H1 (cell line): ENCODE data around the gene AKR1B1. TPM values are rescaled to one million over a fixed set of nuclear protein-coding genes. Genes with fewer than 3 reads are reported as not detected.

Experiments used
- USF2 ChIP-seq: IDR thresholded peaks from 2 replicates; pipeline ENCODE4 v1.6.1; 2011; ENCODE audit warnings: low read length, improper control_type of control experiment
- polyA plus RNA-seq, 7 experiments: library from polyadenylated mRNA; depleted of rRNA in 3 of 7; stranded (reverse) in 5 of 7; unstranded in 2 of 7; fragments of >200 nt in 5 of 7; fragments of 200-250 nt in 2 of 7; gene quantifications; 1 replicate in 5 of 7; 2 replicates in 1 of 7; 4 replicates in 1 of 7; pipeline versions ENCODE4 v1.2.1 to v1.2.3, GENCODE V29; 2011 to 2013; ENCODE audit warnings: missing spikeins in 2 of 7, mixed read lengths in 2 of 7
- total RNA-seq: library from RNA; stranded (reverse); fragmentation: NEBNext Ultra II Directional; extraction: Animal tissue kit (Norgen Biotek cat#: 25700); gene quantifications from 2 replicates; pipeline ENCODE4 v1.2.1, GENCODE V29; 2021

Gene AKR1B1
- total and polyA plus RNA-seq, 2 of the 8 experiments (the other 6 are each of a cell fraction or from before 2014, with no cell fraction given): 195 to 273 TPM

GRCh38 chr7:134504660-134505164, 45.8 kb upstream of the AKR1B1 start (continued):
- no peak for TF ChIP-seq USF2
- TF ChIP-seq, all 59 proteins: peak for 0
